ENCODE data around the gene HDAC4. TPM values are rescaled to one million over a fixed set of nuclear protein-coding genes. Genes with fewer than 3 reads are reported as not detected.

HDAC4 gene
- total and polyA plus RNA-seq, 9 donors: 10.1 to 17.6 (median 13.3) TPM

- DNase-seq: no peak
- H3K9me3 ChIP-seq (replicated peaks; ENCODE audit: control insufficient read depth, low read depth, low read length): no peaks in the 10 kb centered on the region
- no peak overlapping the region for H3K27ac ChIP-seq (ENCODE audit: low read length)
- H3K4me3 ChIP-seq (ENCODE audit: low read length): no peak overlapping the region
- 79% methylated on average over 8 of the region's 12 CpGs for WGBS (ENCODE audit: insufficient coverage)
- no peaks in the 10 kb centered on the region for H3K4me1 ChIP-seq (ENCODE audit: control insufficient read depth, insufficient read depth, low read length)
- H3K36me3 ChIP-seq (ENCODE audit: control insufficient read depth, insufficient read depth, low read length): peaks cover 79% of the 10 kb centered on the region
- H3K27me3 ChIP-seq (ENCODE audit: control insufficient read depth, insufficient read depth, low read length): no peaks in the 10 kb centered on the region
Observed at GRCh38 chr2:239064253-239064652, 336.6 kb downstream of the HDAC4 start.

DNA sequence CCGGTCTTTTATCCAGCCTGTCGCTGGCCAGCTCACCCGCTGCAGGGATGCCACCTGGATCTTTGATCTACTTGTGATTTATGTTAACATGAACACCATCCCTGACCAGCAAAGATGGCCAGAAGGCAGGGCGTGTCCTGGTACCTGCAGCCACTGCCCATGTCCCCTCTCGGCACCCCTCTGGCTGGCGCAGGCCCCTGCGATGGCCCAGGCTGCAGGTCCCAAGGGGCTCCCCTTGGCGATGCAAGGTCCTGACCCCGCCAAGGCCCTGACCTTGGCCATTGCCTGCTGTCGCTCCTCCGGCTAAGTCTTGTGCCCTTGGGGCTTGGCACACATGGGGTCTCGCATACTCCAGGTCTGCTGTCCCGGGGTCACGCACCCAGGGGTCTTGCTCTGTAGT lies 338.1 kb downstream of the HDAC4 start:
- Histone ChIP-seq H3K4me1 (ENCODE audit: control insufficient read depth, insufficient read depth, low read length) (no peaks in the 10 kb centered on the region), H3K36me3 (ENCODE audit: control insufficient read depth, insufficient read depth, low read length) (peaks cover 79% of the 10 kb centered on the region), H3K9me3 (replicated peaks; ENCODE audit: control insufficient read depth, low read depth, low read length) (peaks cover 2% of the 10 kb centered on the region), H3K27ac (ENCODE audit: low read length) (no peak overlapping the region), H3K27me3 (ENCODE audit: control insufficient read depth, insufficient read depth, low read length) (no peaks in the 10 kb centered on the region), H3K4me3 (ENCODE audit: low read length) (no peak overlapping the region)
- DNase-seq: no peak
- WGBS (ENCODE audit: insufficient coverage): 81% methylated on average over 13 of the region's 14 CpGs

- Histone ChIP-seq H3K27me3 (ENCODE audit: control insufficient read depth, insufficient read depth, low read length) (no peaks in the 10 kb centered on the region), H3K36me3 (ENCODE audit: control insufficient read depth, insufficient read depth, low read length) (peaks cover 75% of the 10 kb centered on the region), H3K4me1 (ENCODE audit: control insufficient read depth, insufficient read depth, low read length) (no peaks in the 10 kb centered on the region), H3K9me3 (replicated peaks; ENCODE audit: control insufficient read depth, low read depth, low read length) (peaks cover 3% of the 10 kb centered on the region), H3K27ac (ENCODE audit: low read length) (no peak overlapping the region), H3K4me3 (ENCODE audit: low read length) (no peak overlapping the region)
- 55% methylated on average over 7 of the region's 30 CpGs for WGBS (ENCODE audit: insufficient coverage)
- no peak for DNase-seq
Observed at GRCh38 chr2:239061824-239062570, 338.8 kb downstream of the HDAC4 start.

DNA sequence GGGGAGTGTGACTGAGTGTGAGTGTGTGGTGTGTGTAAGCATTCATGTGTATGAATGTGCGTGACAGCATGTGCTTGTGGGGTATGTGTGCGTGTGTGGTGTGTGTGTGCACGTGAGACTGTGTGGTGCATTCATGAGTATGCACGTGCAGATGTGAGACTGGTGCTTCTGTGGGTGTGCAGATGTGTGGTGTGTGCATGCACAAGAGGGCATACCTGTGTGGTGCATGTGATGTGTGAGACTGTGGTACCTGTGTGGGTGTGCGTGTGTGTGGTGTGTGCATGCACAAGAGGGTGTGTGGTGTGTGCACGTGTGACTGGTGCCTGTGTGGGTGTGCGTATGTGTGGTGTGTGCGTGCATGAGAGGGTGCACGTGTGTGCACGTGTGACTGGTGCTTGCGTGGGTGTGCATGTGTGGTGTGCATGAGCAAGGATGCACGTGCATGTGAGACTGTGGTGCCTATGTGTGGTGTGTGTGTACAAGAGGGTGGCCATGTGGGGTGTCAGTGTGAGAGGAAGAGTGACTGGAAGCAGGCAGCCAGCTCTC lies 339.6 kb downstream of the HDAC4 start:
- H3K27me3 ChIP-seq (ENCODE audit: control insufficient read depth, insufficient read depth, low read length): no peaks in the 10 kb centered on the region
- H3K9me3 ChIP-seq (replicated peaks; ENCODE audit: control insufficient read depth, low read depth, low read length): peaks cover 3% of the 10 kb centered on the region
- H3K4me3 ChIP-seq (ENCODE audit: low read length): no peak overlapping the region
- DNase-seq: no peak
- peaks cover 74% of the 10 kb centered on the region for H3K36me3 ChIP-seq (ENCODE audit: control insufficient read depth, insufficient read depth, low read length)
- 90% methylated on average over 11 of the region's 12 CpGs for WGBS (ENCODE audit: insufficient coverage)
- no peaks in the 10 kb centered on the region for H3K4me1 ChIP-seq (ENCODE audit: control insufficient read depth, insufficient read depth, low read length)
- H3K27ac ChIP-seq (ENCODE audit: low read length): no peak overlapping the region

DNA sequence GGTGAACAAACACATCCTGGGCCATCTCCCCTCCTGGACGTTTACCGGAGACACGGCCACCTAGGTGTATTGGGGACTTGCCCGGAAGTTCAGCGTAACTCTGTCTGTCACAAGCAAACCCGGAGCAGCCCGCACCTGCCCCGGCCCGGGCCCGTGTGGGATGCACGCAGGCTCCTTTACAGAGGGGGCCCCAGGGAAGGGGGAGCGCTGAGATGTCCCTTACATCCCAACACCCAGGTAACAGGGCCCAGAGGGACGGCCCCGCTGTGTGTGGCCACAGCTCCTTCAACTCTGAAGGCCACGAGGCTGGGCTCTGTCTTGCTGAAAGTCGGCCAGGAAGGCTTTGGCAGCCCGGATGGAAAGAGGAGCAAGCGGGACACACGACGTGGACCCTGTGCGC lies 340.1 kb downstream of the HDAC4 start:
- Histone ChIP-seq H3K4me3 (ENCODE audit: low read length) (no peak overlapping the region), H3K27me3 (ENCODE audit: control insufficient read depth, insufficient read depth, low read length) (no peaks in the 10 kb centered on the region), H3K9me3 (replicated peaks; ENCODE audit: control insufficient read depth, low read depth, low read length) (peaks cover 3% of the 10 kb centered on the region), H3K4me1 (ENCODE audit: control insufficient read depth, insufficient read depth, low read length) (no peaks in the 10 kb centered on the region), H3K27ac (ENCODE audit: low read length) (no peak overlapping the region), H3K36me3 (ENCODE audit: control insufficient read depth, insufficient read depth, low read length) (peaks cover 74% of the 10 kb centered on the region)
- no peak for DNase-seq
- WGBS (ENCODE audit: insufficient coverage): 86% methylated on average over 20 of the region's 21 CpGs

- Histone ChIP-seq H3K9me3 (replicated peaks; ENCODE audit: control insufficient read depth, low read depth, low read length) (peaks cover 3% of the 10 kb centered on the region), H3K36me3 (ENCODE audit: control insufficient read depth, insufficient read depth, low read length) (peaks cover 72% of the 10 kb centered on the region), H3K27ac (ENCODE audit: low read length) (no peak overlapping the region), H3K27me3 (ENCODE audit: control insufficient read depth, insufficient read depth, low read length) (no peaks in the 10 kb centered on the region), H3K4me3 (ENCODE audit: low read length) (no peak overlapping the region), H3K4me1 (ENCODE audit: control insufficient read depth, insufficient read depth, low read length) (no peaks in the 10 kb centered on the region)
- WGBS (ENCODE audit: insufficient coverage): 89% methylated on average over 10 of the region's 12 CpGs
- no peak for DNase-seq
Observed at GRCh38 chr2:239059854-239060253, 341.0 kb downstream of the HDAC4 start.

- no peak overlapping the region for H3K4me3 ChIP-seq (ENCODE audit: low read length)
- DNase-seq: no peak
- no peak overlapping the region for H3K27ac ChIP-seq (ENCODE audit: low read length)
- peaks cover 73% of the 10 kb centered on the region for H3K36me3 ChIP-seq (ENCODE audit: control insufficient read depth, insufficient read depth, low read length)
- 65% methylated on average over 5 of the region's 8 CpGs for WGBS (ENCODE audit: insufficient coverage)
- H3K27me3 ChIP-seq (ENCODE audit: control insufficient read depth, insufficient read depth, low read length): no peaks in the 10 kb centered on the region
- peaks cover 3% of the 10 kb centered on the region for H3K9me3 ChIP-seq (replicated peaks; ENCODE audit: control insufficient read depth, low read depth, low read length)
- no peaks in the 10 kb centered on the region for H3K4me1 ChIP-seq (ENCODE audit: control insufficient read depth, insufficient read depth, low read length)
Observed at GRCh38 chr2:239058766-239059165, 342.1 kb downstream of the HDAC4 start.

GRCh38 chr2:239057533-239057932 lies 343.3 kb downstream of the HDAC4 start:
- H3K4me1 ChIP-seq (ENCODE audit: control insufficient read depth, insufficient read depth, low read length): no peaks in the 10 kb centered on the region
- H3K27me3 ChIP-seq (ENCODE audit: control insufficient read depth, insufficient read depth, low read length): no peaks in the 10 kb centered on the region
- H3K9me3 ChIP-seq (replicated peaks; ENCODE audit: control insufficient read depth, low read depth, low read length): peaks cover 3% of the 10 kb centered on the region
- no peak for DNase-seq
- H3K4me3 ChIP-seq (ENCODE audit: low read length): no peak overlapping the region
- no CpG with 5 or more reads among the region's 2 CpGs for WGBS (ENCODE audit: insufficient coverage)
- H3K27ac ChIP-seq (ENCODE audit: low read length): no peak overlapping the region
- peaks cover 79% of the 10 kb centered on the region for H3K36me3 ChIP-seq (ENCODE audit: control insufficient read depth, insufficient read depth, low read length)

- 95% methylated on average over 4 of the region's 10 CpGs for WGBS (ENCODE audit: insufficient coverage)
- Histone ChIP-seq H3K9me3 (replicated peaks; ENCODE audit: control insufficient read depth, low read depth, low read length) (peaks cover 3% of the 10 kb centered on the region), H3K27me3 (ENCODE audit: control insufficient read depth, insufficient read depth, low read length) (no peaks in the 10 kb centered on the region), H3K4me1 (ENCODE audit: control insufficient read depth, insufficient read depth, low read length) (no peaks in the 10 kb centered on the region), H3K36me3 (ENCODE audit: control insufficient read depth, insufficient read depth, low read length) (peaks cover 81% of the 10 kb centered on the region), H3K27ac (ENCODE audit: low read length) (no peak overlapping the region), H3K4me3 (ENCODE audit: low read length) (no peak overlapping the region)
- DNase-seq: no peak
Observed at GRCh38 chr2:239056611-239057010, 344.2 kb downstream of the HDAC4 start.

- Histone ChIP-seq H3K9me3 (replicated peaks; ENCODE audit: control insufficient read depth, low read depth, low read length) (peaks cover 3% of the 10 kb centered on the region), H3K4me1 (ENCODE audit: control insufficient read depth, insufficient read depth, low read length) (no peaks in the 10 kb centered on the region), H3K27me3 (ENCODE audit: control insufficient read depth, insufficient read depth, low read length) (no peaks in the 10 kb centered on the region), H3K4me3 (ENCODE audit: low read length) (no peak overlapping the region), H3K36me3 (ENCODE audit: control insufficient read depth, insufficient read depth, low read length) (peaks cover 76% of the 10 kb centered on the region), H3K27ac (ENCODE audit: low read length) (no peak overlapping the region)
- 92% methylated on average over 19 of the region's 20 CpGs for WGBS (ENCODE audit: insufficient coverage)
- DNase-seq: no peak
Observed at GRCh38 chr2:239055756-239056493, 344.9 kb downstream of the HDAC4 start.

All from muscle of leg (tissue), 11 donors.